ENCODE data around the gene FMN1. TPM values are rescaled to one million over a fixed set of nuclear protein-coding genes. Genes with fewer than 3 reads are reported as not detected.
"Not testable (repeated sequence)": the region's sequence is repeated elsewhere in the genome, so short reads cannot be mapped to it uniquely, and the experiment has no call there.

The FMN1 gene
- total RNA-seq, 1 experiment from 2014 or later = 3.9 TPM

- POLR2A ChIA-PET = interaction anchor here (0.5 kb wide), 1 partner anchor 109 kb away, joined by 9 read pairs; no protein-coding TSS in a partner anchor
- TF ChIP-seq, protein P1, sequence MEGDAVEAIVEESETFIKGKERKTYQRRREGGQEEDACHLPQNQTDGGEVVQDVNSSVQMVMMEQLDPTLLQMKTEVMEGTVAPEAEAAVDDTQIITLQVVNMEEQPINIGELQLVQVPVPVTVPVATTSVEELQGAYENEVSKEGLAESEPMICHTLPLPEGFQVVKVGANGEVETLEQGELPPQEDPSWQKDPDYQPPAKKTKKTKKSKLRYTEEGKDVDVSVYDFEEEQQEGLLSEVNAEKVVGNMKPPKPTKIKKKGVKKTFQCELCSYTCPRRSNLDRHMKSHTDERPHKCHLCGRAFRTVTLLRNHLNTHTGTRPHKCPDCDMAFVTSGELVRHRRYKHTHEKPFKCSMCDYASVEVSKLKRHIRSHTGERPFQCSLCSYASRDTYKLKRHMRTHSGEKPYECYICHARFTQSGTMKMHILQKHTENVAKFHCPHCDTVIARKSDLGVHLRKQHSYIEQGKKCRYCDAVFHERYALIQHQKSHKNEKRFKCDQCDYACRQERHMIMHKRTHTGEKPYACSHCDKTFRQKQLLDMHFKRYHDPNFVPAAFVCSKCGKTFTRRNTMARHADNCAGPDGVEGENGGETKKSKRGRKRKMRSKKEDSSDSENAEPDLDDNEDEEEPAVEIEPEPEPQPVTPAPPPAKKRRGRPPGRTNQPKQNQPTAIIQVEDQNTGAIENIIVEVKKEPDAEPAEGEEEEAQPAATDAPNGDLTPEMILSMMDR (IDR thresholded peaks at IDR 0.05) = no peak
- TF ChIP-seq REST (IDR thresholded peaks at IDR 0.05; ENCODE audit: insufficient read depth in 1 of 2, low read depth in 2 of 2, low read length in 1 of 2) = no peak
- TF ChIP-seq POLR2AphosphoS5 (IDR thresholded peaks at IDR 0.05; ENCODE audit: low read depth, low read length) = no peak
- no peak for TF ChIP-seq SIN3A (IDR thresholded peaks at IDR 0.05; ENCODE audit: borderline replicate concordance, insufficient read depth, low read depth, low read length)
- TF ChIP-seq TCF7L2 (IDR thresholded peaks at IDR 0.05; ENCODE audit: low read depth, low read length) = no peak
- no peaks in the 10 kb centered on the region for H3K4me1 ChIP-seq (ENCODE audit: control insufficient read depth, insufficient read depth, low read length)
- CTCF ChIA-PET = no interaction called here
- BruUV-seq (replicated peaks) = no TSS peak
- DNase-seq (ENCODE audit: low read depth, low spot score) (no peak), ATAC-seq (no peak)
- H3K36me3 ChIP-seq (ENCODE audit: control insufficient read depth, insufficient read depth, low read length) = no peaks in the 10 kb centered on the region
- H3K27me3 ChIP-seq (ENCODE audit: control insufficient read depth, insufficient read depth, low read length) = no peaks in the 10 kb centered on the region
- no peak overlapping the region for H3K27ac ChIP-seq (ENCODE audit: low read length)
- no peak overlapping the region for H3K4me3 ChIP-seq (ENCODE audit: low read depth in 2 of 2, low read length in 2 of 2)
- intact Hi-C loops (cut with micrococcal nuclease; ENCODE audit: unreplicated experiment) = loop anchor here (5.0 kb wide), 1 partner anchor 107 kb away; no protein-coding TSS in a partner anchor
- H3K9me3 ChIP-seq (ENCODE audit: control insufficient read depth, insufficient read depth, low read depth, low read length) = no peaks in the 10 kb centered on the region
- in situ Hi-C loops (cut with HindIII; ENCODE audit: low pct_unique_long_range_greater_than_20kb, low sequenced_read_pairs) = no loop called here
Observed at GRCh38 chr15:32849769-32850668, 344.5 kb downstream of the FMN1 start.

DNA sequence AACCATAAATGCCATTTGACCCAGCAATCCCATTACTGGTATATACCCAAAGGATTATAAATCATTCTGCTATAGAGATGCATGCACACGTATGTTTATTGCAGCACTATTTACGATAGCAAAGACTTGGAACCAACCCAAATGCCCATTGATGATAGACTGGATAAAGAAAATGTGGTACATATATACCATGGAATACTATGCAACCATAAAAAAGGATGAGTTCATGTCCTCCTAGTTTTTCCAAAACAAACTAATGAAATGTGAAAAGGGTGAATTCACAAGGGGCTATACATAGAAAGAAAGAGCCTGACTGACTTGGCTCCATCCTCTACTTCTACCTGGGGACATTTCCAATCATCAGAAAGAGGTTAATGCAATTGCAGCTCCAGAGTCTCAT, 347.8 kb downstream of the FMN1 start:
- H3K4me3 ChIP-seq (ENCODE audit: low read depth in 2 of 2, low read length in 2 of 2); in situ Hi-C loops (cut with HindIII; ENCODE audit: low pct_unique_long_range_greater_than_20kb, low sequenced_read_pairs); POLR2A ChIA-PET; CTCF ChIA-PET; intact Hi-C loops (cut with micrococcal nuclease; ENCODE audit: unreplicated experiment); H3K27me3 ChIP-seq (ENCODE audit: control insufficient read depth, insufficient read depth, low read length); H3K36me3 ChIP-seq (ENCODE audit: control insufficient read depth, insufficient read depth, low read length); H3K9me3 ChIP-seq (ENCODE audit: control insufficient read depth, insufficient read depth, low read depth, low read length); H3K4me1 ChIP-seq (ENCODE audit: control insufficient read depth, insufficient read depth, low read length); BruUV-seq (replicated peaks); DNase-seq (ENCODE audit: low read depth, low spot score); ATAC-seq; H3K27ac ChIP-seq (ENCODE audit: low read length): not testable (repeated sequence)
